ENCODE measurements around the gene NUBPL. TPM values are rescaled to one million over a fixed set of nuclear protein-coding genes. Genes with fewer than 3 reads are reported as not detected.
A peak's percentile ranks its signal among the peaks of the same experiment; 100 is the strongest.
"Not testable (repeated sequence)": the region's sequence is repeated elsewhere in the genome, so short reads cannot be mapped to it uniquely, and the experiment has no call there.

Gene NUBPL
- total RNA-seq, 1 experiment from 2014 or later: 11.6 TPM

- no peaks in the 10 kb centered on the region for H3K9me3 Mint-ChIP-seq
- no peaks in the 10 kb centered on the region for H3K36me3 Mint-ChIP-seq
- DNase-seq (ENCODE audit: low spot score) (no peak), ATAC-seq (no peak)
- H3K4me1 Mint-ChIP-seq: peaks cover 14% of the 10 kb centered on the region
- POLR2A ChIA-PET: interaction anchor here (0.7 kb wide), 1 partner anchor 190 kb away, joined by 3 read pairs; no protein-coding TSS in a partner anchor
- TF ChIP-seq ZNF512 (CRISPR knock-in tag; IDR thresholded peaks at IDR 0.05; ENCODE audit: borderline replicate concordance): 0 out of 2 replicates have a peak, but pooled peaks have one; percentile 60
- TF ChIP-seq TP53 (CRISPR knock-in tag; IDR thresholded peaks at IDR 0.05): no peak
- H3K27me3 Mint-ChIP-seq (ENCODE audit: low read depth): no peaks in the 10 kb centered on the region
- H3K4me3 Mint-ChIP-seq: no peak overlapping the region
- CTCF ChIA-PET: no interaction called here
- H3K27ac Mint-ChIP-seq: no peak overlapping the region
Measured at GRCh38 chr14:31887929-31888580, 326.9 kb downstream of the NUBPL start.

- H3K9me3 Mint-ChIP-seq: no peaks in the 10 kb centered on the region
- CTCF ChIA-PET: no interaction called here
- no peaks in the 10 kb centered on the region for H3K27me3 Mint-ChIP-seq (ENCODE audit: low read depth)
- ATAC-seq (no peak), DNase-seq (ENCODE audit: low spot score) (no peak)
- H3K4me3 Mint-ChIP-seq: no peak overlapping the region
- H3K4me1 Mint-ChIP-seq: peaks cover 20% of the 10 kb centered on the region
- TF ChIP-seq AR (CRISPR knock-in tag; IDR thresholded peaks at IDR 0.05) (no peak), ZNF219 (CRISPR knock-in tag; IDR thresholded peaks at IDR 0.05; ENCODE audit: borderline replicate concordance) (no peak), PRRX2 (CRISPR knock-in tag; IDR thresholded peaks at IDR 0.05) (no peak)
- no peaks in the 10 kb centered on the region for H3K36me3 Mint-ChIP-seq
- POLR2A ChIA-PET: no interaction called here
- H3K27ac Mint-ChIP-seq: no peak overlapping the region
Measured at GRCh38 chr14:31889297-31889696, 328.1 kb downstream of the NUBPL start.

- H3K27me3 Mint-ChIP-seq (ENCODE audit: low read depth); DNase-seq (ENCODE audit: low spot score); CTCF ChIA-PET; ATAC-seq; H3K4me3 Mint-ChIP-seq; H3K27ac Mint-ChIP-seq; H3K36me3 Mint-ChIP-seq; POLR2A ChIA-PET; H3K9me3 Mint-ChIP-seq: not testable (repeated sequence)
- H3K4me1 Mint-ChIP-seq: peaks cover 23% of the 10 kb centered on the region
Measured at GRCh38 chr14:31890202-31890601, 329.0 kb downstream of the NUBPL start.

- ChIA-PET CTCF (interaction anchor here (1.7 kb wide), 1 partner anchor 351 kb away, joined by 4 read pairs; no protein-coding TSS in a partner anchor), POLR2A (no interaction called here)
- no peaks in the 10 kb centered on the region for H3K36me3 Mint-ChIP-seq
- H3K4me3 Mint-ChIP-seq: no peak overlapping the region
- no peak overlapping the region for H3K27ac Mint-ChIP-seq
- peaks cover 29% of the 10 kb centered on the region for H3K4me1 Mint-ChIP-seq
- DNase-seq (ENCODE audit: low spot score) (no peak), ATAC-seq (peak; percentile 63)
- no peaks in the 10 kb centered on the region for H3K9me3 Mint-ChIP-seq
- no peaks in the 10 kb centered on the region for H3K27me3 Mint-ChIP-seq (ENCODE audit: low read depth)
- no peak for TF ChIP-seq TP53 (CRISPR knock-in tag; IDR thresholded peaks at IDR 0.05)
- no peak for TF ChIP-seq ATF3 (CRISPR knock-in tag; conservative IDR thresholded peaks at IDR 0.05)
- no peak for TF ChIP-seq E2F4 (CRISPR knock-in tag; IDR thresholded peaks at IDR 0.05; ENCODE audit: borderline replicate concordance, low read depth)
- TF ChIP-seq FOXK1 (CRISPR knock-in tag; IDR thresholded peaks at IDR 0.05): no peak
- no peak for TF ChIP-seq ELF4 (CRISPR knock-in tag; IDR thresholded peaks at IDR 0.05; ENCODE audit: low read depth)
- no peak for TF ChIP-seq ARID4B (CRISPR knock-in tag; IDR thresholded peaks at IDR 0.05; ENCODE audit: borderline replicate concordance)
- TF ChIP-seq JAZF1 (CRISPR knock-in tag; IDR thresholded peaks at IDR 0.05): no peak
- no peak for TF ChIP-seq CTCF (IDR thresholded peaks at IDR 0.05)
- TF ChIP-seq EMX1 (CRISPR knock-in tag; IDR thresholded peaks at IDR 0.05): no peak
- no peak for TF ChIP-seq ZBTB21 (CRISPR knock-in tag; IDR thresholded peaks at IDR 0.05; ENCODE audit: borderline replicate concordance)
- no peak for TF ChIP-seq NR3C1 (CRISPR knock-in tag; conservative IDR thresholded peaks at IDR 0.05; ENCODE audit: low read depth)
- no peak for TF ChIP-seq ZNF219 (CRISPR knock-in tag; IDR thresholded peaks at IDR 0.05; ENCODE audit: borderline replicate concordance)
Measured at GRCh38 chr14:31893221-31893757, 332.1 kb downstream of the NUBPL start.

Measured in WTC11 (cell line).